ENCODE measurements around the gene SLC23A1. TPM values are rescaled to one million over a fixed set of nuclear protein-coding genes. Genes with fewer than 3 reads are reported as not detected.

SLC23A1 gene
- total and polyA plus RNA-seq, 9 of the 15 experiments (the other 6 are each of a cell fraction or from before 2014, with no cell fraction given) = 0.03 to 0.20 (median 0.05) TPM; not detected in 5

- TF ChIP-seq, protein P1, sequence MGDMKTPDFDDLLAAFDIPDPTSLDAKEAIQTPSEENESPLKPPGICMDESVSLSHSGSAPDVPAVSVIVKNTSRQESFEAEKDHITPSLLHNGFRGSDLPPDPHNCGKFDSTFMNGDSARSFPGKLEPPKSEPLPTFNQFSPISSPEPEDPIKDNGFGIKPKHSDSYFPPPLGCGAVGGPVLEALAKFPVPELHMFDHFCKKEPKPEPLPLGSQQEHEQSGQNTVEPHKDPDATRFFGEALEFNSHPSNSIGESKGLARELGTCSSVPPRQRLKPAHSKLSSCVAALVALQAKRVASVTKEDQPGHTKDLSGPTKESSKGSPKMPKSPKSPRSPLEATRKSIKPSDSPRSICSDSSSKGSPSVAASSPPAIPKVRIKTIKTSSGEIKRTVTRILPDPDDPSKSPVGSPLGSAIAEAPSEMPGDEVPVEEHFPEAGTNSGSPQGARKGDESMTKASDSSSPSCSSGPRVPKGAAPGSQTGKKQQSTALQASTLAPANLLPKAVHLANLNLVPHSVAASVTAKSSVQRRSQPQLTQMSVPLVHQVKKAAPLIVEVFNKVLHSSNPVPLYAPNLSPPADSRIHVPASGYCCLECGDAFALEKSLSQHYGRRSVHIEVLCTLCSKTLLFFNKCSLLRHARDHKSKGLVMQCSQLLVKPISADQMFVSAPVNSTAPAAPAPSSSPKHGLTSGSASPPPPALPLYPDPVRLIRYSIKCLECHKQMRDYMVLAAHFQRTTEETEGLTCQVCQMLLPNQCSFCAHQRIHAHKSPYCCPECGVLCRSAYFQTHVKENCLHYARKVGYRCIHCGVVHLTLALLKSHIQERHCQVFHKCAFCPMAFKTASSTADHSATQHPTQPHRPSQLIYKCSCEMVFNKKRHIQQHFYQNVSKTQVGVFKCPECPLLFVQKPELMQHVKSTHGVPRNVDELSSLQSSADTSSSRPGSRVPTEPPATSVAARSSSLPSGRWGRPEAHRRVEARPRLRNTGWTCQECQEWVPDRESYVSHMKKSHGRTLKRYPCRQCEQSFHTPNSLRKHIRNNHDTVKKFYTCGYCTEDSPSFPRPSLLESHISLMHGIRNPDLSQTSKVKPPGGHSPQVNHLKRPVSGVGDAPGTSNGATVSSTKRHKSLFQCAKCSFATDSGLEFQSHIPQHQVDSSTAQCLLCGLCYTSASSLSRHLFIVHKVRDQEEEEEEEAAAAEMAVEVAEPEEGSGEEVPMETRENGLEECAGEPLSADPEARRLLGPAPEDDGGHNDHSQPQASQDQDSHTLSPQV (IDR thresholded peaks at IDR 0.05) = peak; percentile 52; the same call in 1 of the 2 replicates
- TF ChIP-seq ZFX (CRISPR knock-in tag; IDR thresholded peaks at IDR 0.05) (peak; percentile 27; the same call in 1 of the 2 replicates), ETS2 (tag; IDR thresholded peaks at IDR 0.05; ENCODE audit: borderline replicate concordance, poor library complexity, severe bottlenecking) (no peak), NR2C1 (IDR thresholded peaks at IDR 0.05) (peak; percentile 60; the same call in 1 of the 2 replicates), NR2C1 (tag; IDR thresholded peaks at IDR 0.05) (0 out of 2 replicates have a peak, but pooled peaks have one; percentile 42), KLF6 (CRISPR knock-in tag; IDR thresholded peaks at IDR 0.05; ENCODE audit: borderline replicate concordance) (no peak), ARID3B (CRISPR knock-in tag; IDR thresholded peaks at IDR 0.05; ENCODE audit: borderline replicate concordance) (no peak), BACH1 (tag; IDR thresholded peaks at IDR 0.05) (peak; percentile 44; the same call in 1 of the 2 replicates), HNRNPK (IDR thresholded peaks at IDR 0.05; ENCODE audit: low read depth, low read length, poor library complexity, severe bottlenecking) (no peak), GTF2E2 (tag; IDR thresholded peaks at IDR 0.05) (0 out of 2 replicates have a peak, but pooled peaks have one; percentile 29), TOE1 (IDR thresholded peaks at IDR 0.05; ENCODE audit: borderline replicate concordance) (0 out of 2 replicates have a peak, but pooled peaks have one; percentile 26), TOE1 (CRISPR knock-in tag; IDR thresholded peaks at IDR 0.05; ENCODE audit: borderline replicate concordance, low read depth) (no peak), SMARCA4 (IDR thresholded peaks at IDR 0.05) (0 out of 2 replicates have a peak, but pooled peaks have one; percentile 39)
- TF ChIP-seq, protein P2, sequence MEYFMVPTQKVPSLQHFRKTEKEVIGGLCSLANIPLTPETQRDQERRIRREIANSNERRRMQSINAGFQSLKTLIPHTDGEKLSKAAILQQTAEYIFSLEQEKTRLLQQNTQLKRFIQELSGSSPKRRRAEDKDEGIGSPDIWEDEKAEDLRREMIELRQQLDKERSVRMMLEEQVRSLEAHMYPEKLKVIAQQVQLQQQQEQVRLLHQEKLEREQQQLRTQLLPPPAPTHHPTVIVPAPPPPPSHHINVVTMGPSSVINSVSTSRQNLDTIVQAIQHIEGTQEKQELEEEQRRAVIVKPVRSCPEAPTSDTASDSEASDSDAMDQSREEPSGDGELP (CRISPR knock-in tag; IDR thresholded peaks at IDR 0.05; ENCODE audit: borderline replicate concordance) = peak; percentile 56; the same call in 1 of the 2 replicates
Measured at GRCh38 chr5:139385061-139386049, 2.3 kb upstream of the SLC23A1 start (continued).
